ENCODE results near the gene ACACB.

Gene ACACB

GRCh38 chr12:109214131-109214530 lies 97.7 kb downstream of the ACACB start:
- no peak overlapping the region for H3K4me3 ChIP-seq (ENCODE audit: low read depth in 1 of 2, low read length in 1 of 2)
- H3K9me3 ChIP-seq = no peaks in the 10 kb centered on the region
- no peak overlapping the region for H3K27ac ChIP-seq
- H3K4me1 ChIP-seq (ENCODE audit: control insufficient read depth in 1 of 2, insufficient read depth in 1 of 2, low read depth in 1 of 2, low read length in 1 of 2) = no peaks in the 10 kb centered on the region
- H3K36me3 ChIP-seq = peaks cover 31% of the 10 kb centered on the region
- TF ChIP-seq CTCF (IDR thresholded peaks at IDR 0.05) = no peak
- H3K27me3 ChIP-seq = no peaks in the 10 kb centered on the region

DNA sequence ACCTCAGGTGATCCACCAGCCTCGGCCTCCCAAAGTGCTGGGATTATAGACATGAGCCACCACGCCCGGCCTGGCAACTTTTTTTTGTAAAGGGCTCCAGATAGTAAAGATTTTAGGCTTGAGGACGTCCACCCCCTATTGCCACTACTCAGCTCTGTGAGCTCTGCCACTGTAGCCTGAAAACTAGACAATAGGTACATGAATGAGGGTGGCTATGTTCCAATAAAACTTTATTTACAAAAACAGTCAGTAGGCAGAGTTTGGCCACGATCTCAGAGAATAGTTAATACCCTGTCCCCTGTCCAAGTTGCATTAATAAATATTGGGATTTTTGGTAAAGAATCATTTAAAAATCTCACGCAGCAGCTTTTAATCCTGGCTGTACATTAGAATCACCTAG lies 102.6 kb downstream of the ACACB start:
- H3K36me3 ChIP-seq = peaks cover 36% of the 10 kb centered on the region

GRCh38 chr12:109219938-109220337 lies 103.6 kb downstream of the ACACB start:
- Histone ChIP-seq H3K27me3 (no peaks in the 10 kb centered on the region), H3K4me1 (ENCODE audit: control insufficient read depth in 1 of 2, insufficient read depth in 1 of 2, low read depth in 1 of 2, low read length in 1 of 2) (no peaks in the 10 kb centered on the region), H3K27ac (no peak overlapping the region), H3K9me3 (no peaks in the 10 kb centered on the region), H3K36me3 (peaks cover 44% of the 10 kb centered on the region), H3K4me3 (ENCODE audit: low read depth in 1 of 2, low read length in 1 of 2) (no peak overlapping the region)
- TF ChIP-seq CTCF (IDR thresholded peaks at IDR 0.05) = no peak

More for the DNA sequence above, 102.6 kb downstream of the ACACB start:
- H3K27ac ChIP-seq = no peak overlapping the region
- no peaks in the 10 kb centered on the region for H3K27me3 ChIP-seq
- H3K9me3 ChIP-seq = no peaks in the 10 kb centered on the region
- no peak for TF ChIP-seq CTCF (IDR thresholded peaks at IDR 0.05)
- no peak overlapping the region for H3K4me3 ChIP-seq (ENCODE audit: low read depth in 1 of 2, low read length in 1 of 2)
- H3K4me1 ChIP-seq (ENCODE audit: control insufficient read depth in 1 of 2, insufficient read depth in 1 of 2, low read depth in 1 of 2, low read length in 1 of 2) = no peaks in the 10 kb centered on the region

GRCh38 chr12:109221277-109221931 lies 105.0 kb downstream of the ACACB start:
- Histone ChIP-seq H3K4me1 (ENCODE audit: control insufficient read depth in 1 of 2, insufficient read depth in 1 of 2, low read depth in 1 of 2, low read length in 1 of 2) (no peaks in the 10 kb centered on the region), H3K36me3 (peaks cover 51% of the 10 kb centered on the region), H3K4me3 (ENCODE audit: low read depth in 1 of 2, low read length in 1 of 2) (no peak overlapping the region), H3K27ac (no peak overlapping the region), H3K9me3 (no peaks in the 10 kb centered on the region), H3K27me3 (no peaks in the 10 kb centered on the region)
- TF ChIP-seq CTCF (IDR thresholded peaks at IDR 0.05) = no peak

DNA sequence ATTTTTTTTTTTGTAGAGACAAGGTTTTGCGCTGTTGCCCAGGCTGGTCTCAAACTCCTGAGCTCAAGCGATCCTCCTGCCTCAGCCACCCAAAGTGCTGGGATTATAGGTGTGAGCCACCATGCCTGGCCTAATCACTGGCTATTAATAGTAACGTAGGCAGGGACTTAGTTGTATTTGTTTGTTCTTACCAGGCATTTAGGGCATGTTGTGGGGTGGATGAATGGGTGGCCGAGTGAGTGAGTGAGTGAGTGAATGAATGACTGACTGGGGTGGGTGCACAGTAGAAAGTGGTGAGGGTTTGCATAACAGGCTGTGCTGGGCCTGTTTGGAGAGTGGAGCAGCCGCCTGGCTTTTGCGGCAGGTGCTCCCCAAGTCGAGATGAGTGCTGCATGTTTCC lies 105.7 kb downstream of the ACACB start:
- Histone ChIP-seq H3K27me3 (no peaks in the 10 kb centered on the region), H3K4me3 (ENCODE audit: low read depth in 1 of 2, low read length in 1 of 2) (no peak overlapping the region), H3K36me3 (peaks cover 46% of the 10 kb centered on the region), H3K27ac (no peak overlapping the region), H3K9me3 (no peaks in the 10 kb centered on the region), H3K4me1 (ENCODE audit: control insufficient read depth in 1 of 2, insufficient read depth in 1 of 2, low read depth in 1 of 2, low read length in 1 of 2) (no peaks in the 10 kb centered on the region)
- no peak for TF ChIP-seq CTCF (IDR thresholded peaks at IDR 0.05)

Measured in neutrophil (primary cell).